IPS DF 19.7 (cell line): ENCODE data around the gene NLGN4Y.

Experiments used
- DNase-seq: peaks from one replicate; pipeline ENCODE4 v3.0.0-alpha.2; 2013; ENCODE audit warnings: low read depth, low spot score

The NLGN4Y gene

DNA sequence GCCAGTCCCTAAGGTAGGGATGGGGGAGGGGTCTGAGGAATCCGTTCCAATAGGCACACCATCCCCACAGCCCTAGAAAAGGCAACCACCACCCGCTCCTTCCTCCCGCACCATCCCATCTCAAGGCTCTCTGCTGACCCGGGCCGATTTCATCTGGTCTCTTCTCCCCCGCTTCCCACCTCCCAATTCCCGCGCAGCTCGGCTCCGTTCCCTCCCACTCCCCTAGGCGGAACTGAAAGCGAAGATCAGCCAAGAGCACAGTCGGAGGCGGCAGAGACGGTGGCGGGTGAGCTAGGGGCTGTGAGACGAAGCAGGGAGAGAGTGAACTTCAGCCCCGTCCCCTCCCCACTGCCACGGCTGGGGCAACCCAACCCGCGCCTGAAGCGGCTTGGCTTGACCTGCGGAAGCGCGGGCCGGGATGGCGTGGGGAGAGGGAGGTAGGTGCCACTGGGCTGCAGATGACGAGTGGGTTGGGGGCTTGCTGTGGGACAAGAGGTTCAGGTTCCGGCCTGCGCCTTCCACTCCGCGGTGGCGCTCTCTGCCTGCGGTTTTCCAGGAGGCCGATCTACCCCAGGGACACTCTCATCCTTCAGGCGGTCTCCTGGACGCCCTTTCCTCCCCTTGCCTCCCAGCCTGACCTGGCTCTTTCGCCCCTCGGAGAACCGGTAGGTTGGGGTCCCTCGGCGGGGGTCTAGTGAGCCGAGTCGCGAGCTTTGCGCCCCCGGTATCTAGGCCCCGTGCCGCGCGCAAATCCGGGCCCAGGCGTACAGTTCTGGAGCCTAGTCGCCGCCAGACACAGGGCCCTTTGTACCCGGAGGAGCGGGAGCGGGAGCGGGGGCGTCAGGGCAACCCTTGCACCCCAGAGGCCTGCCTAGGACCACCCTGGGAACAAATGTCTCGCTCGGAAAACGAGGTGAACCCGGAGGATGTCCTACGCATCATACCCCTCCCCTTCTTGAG lies at the start of gene NLGN4Y:
TSS of gene NLGN4Y (plus strand) at position 258 of the 960 bp plus-strand sequence. CDS start 97,591 bp downstream, outside the sequence.
- peak; percentile 25 for DNase-seq

DNA sequence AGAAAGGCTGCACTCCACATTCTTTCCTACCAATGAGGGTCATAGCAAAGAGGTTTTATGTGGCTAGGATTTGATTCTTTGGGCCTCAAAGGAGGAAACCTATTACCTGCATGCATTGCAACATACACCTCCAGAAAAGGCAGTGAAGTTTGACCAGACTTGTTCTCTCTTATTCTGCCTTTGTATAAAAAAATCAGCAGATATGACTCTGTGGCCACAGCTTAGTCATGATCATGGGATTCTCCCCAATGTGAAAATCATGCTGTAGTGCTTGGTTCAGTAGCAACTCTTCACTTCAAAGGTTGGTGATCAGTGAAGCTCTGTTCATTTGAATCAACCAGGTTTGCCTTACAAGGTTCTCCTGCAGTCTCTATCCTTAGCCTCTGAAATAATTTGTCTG lies 38.4 kb upstream of the NLGN4Y start:
- no peak for DNase-seq

DNA sequence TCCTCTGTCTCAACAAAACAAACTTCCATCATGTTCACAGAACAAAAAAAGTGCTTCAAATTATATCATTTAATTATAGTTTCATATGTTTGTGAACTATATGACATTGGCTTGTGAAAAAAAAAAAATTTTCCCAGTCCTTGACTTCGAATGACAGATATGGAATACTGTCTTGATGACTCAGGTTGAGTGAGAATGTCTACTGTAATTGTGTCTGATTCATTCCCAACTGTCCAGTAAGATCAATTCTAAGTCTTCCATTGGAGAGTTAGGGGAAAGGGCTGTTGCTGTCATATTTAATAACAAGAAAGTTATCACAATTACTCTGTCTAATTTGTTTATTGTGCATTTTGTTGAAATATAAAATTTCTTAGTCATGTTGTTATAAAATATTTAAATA lies 34.1 kb upstream of the NLGN4Y start:
- DNase-seq, result no peak

DNA sequence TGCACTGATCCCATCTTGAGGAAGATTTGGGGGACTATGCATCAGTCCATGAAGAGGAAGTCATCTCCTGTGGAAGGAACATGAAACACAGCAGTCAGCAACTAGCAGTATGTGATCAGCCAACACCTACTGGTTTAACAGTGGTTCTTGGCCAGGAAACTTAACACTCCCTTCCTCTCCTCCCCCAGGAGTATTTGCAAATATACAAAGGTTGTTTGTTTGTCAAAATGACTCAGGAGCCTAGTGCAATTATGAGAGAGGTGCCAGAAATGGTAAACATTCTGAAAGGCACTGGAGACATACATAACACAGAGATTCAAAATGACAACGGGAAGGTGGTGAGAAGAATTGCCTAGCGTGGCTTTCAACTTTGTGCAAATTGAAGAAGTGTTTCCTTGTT lies 26.3 kb upstream of the NLGN4Y start:
- DNase-seq, result no peak

DNA sequence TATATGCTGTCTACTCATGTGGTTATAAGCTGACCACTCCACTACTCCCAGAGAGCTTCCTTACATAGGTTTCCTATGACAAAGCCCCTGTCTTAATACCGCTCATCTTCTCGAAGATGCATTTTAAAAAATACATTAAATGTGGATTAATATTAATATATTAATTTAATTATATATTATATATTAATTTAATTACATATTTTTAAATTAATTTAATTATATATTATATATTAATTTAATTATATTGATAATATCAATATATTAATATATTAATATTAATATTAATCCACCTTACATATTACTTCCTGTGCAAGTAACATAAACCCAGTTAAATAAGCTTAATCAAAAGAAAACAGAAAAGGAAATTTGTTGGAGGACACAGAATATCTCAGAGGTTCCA lies 19.7 kb upstream of the NLGN4Y start:
- no peak for DNase-seq

DNA sequence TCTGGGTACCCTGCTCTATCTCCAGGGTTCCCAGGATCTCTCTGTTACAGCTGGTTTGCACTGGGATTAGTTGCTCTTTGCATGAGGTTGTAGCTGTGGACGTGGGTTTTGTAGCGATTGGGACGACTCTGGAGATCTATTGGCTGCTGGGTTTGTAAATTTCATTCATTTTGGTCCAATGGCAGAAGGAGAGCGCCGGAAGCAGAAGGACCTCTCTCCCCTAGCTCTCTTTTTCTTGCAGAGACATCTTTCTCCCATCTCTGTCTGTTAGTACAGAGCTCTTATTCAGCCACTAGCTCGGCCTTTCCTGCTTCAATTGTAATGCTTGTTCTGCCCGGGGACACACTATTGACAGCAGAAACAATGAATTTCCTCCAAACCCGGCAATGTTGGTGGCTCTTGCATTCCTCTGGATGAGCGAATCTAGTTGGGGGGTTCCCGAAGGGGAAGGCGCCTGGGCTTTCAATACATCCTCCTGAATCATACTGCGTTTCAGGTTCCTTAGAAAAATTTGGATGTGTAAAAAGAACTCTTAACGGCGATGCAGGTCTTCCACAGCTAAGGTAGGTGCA lies 1.9 kb upstream of the NLGN4Y start:
- peak; percentile 57 for DNase-seq

DNA sequence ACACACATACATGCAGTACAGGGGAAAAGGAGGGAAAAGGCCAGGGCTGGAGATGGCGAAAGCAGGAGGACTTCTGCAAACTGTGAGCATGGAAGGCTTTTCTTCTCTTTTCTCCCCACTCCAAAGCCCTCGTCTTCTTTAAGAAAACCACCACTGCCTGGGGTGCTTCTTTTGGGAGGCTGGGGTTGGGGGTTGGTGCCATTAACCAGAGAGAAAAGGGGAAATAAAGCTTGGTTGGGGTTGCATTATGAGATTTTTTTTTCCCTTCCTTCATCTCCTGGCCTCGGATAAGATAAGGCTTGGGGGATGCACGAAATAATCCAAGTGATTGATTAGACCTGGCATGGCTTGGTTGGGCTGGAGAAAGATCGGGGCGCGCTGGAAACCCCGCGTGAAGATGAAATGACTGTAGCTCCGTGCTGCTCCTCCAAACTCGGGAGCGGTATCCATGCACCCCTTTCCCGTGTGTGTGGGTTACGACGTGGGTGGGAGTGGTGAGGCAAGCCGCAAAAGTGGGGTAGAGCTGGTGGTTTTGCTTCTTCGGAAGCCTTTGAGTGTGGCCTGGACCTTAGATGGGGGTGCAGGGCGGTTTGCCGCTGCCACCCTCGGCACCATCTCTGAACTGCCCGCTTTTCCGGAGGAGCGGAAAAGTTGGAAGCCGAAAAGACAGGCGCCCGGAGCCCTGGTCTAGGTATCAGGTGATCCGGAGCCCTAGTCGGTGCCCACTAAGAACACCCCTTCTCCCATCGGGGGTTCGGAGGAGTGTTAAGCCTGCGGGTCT lies 648 bp upstream of the NLGN4Y start:
- DNase-seq, result no peak

DNA sequence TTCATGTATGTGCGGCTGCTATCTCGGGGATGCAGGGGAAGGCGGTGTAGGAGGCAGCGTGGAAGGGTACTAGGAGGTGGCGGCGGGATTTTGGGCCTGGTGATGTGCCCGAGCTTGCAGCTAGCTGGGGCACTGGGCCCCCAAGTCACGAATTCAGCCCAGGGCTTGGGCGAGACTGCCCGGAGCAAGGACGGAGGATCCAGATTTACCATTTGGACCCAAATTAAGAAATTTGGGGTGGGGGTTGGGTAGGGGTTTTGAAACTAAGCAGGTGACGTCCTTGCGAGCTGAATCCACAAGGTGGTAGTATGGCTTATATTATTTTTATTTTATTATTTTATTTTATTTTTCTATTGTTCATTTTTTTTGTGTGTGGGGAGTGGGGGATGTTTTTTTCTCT lies 986 bp downstream of the NLGN4Y start:
- no peak for DNase-seq

DNA sequence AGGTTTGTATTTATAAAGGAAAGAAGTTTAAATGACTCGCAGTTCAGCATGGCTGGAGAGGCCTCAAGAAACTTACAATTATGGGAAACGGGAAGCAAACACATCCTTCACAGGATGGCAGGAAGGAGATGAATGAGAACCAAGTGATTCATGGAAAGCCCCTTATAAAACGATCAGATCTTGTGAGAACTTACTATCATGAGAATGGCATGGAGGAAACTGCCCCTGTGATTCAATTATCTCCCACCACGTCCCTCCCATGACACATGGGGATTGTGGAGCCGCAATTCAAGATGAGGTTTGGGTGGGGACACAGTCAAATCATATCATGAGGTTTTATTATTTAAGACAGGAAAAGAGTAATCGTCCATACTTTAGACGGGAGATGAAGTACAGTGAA lies 4.0 kb downstream of the NLGN4Y start:
- no peak for DNase-seq

DNA sequence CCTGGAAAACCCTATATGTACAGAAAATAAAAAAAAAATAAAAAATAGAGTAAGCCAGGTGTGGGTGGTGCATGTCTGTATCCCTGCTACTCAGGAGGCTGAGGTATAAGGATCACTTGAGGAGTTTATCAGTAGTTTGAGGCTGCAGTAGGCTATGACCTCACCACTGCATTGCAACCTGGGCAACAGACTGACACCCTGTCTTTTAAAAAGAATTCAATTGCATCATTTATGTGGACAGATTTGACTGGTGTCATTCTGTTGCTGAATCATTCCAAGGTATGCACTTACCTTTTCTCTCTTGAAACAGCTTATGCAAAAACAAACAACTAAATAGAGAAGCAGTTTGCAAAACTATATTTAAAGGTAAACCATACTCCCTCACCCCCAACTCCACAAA lies 12.4 kb downstream of the NLGN4Y start:
- DNase-seq, result no peak

DNA sequence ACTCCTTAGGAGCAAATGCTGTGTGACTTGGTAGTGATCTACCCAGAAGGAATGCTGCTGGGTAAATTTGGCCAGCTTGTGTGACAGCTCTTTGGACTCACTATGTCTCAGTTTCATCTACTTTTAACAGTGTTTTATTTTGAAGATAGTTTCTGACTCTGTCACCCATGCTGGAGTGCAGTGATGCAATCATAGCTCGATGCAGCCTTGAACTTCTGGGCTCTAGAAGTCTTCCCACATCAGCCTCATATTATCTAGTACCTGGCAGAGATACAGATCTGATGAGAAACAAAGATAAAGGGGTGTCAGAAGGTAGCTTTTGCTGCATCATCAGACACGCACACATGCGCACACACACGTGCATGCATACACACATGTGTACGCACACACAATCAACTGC lies 19.2 kb downstream of the NLGN4Y start:
- DNase-seq, result no peak

DNA sequence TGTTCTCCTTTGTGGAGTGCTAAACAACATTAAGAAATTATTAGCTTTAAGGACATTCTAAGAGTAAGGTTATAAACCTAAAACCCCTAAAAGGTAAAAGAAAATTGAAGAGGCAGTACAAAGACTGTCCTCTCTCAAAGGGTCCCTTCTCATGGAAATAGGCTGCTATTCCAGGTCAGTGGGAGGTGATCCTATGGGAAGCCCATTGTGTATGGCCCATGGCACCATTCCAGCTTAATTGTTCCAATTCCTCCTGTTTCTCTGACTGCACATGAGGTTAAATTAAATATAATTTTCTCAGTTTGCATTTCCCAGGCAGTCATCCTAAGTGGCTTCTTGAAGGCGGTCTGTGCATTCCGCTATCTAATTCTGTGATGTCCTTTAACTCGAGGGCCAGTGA lies 57.0 kb downstream of the NLGN4Y start:
- no peak for DNase-seq

DNA sequence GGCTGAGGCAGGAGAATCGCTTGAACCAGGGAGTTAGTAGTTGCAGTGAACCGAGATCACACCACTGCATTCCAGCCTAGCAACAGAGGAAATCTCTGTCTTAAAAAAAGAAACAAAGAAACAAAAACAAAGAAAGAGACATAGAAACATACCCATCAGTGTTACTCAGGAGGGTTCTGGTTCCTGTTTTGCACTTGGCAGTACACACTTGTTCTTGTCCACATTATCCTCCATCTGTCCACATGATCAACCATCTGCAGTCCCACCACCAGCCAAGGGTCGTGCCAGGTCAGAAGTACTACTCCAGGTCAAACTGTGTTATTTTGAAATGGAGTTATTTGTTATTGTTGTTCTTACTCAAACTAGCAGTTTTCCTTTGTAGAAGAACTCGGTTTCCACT lies 62.4 kb downstream of the NLGN4Y start:
- DNase-seq, result no peak

DNA sequence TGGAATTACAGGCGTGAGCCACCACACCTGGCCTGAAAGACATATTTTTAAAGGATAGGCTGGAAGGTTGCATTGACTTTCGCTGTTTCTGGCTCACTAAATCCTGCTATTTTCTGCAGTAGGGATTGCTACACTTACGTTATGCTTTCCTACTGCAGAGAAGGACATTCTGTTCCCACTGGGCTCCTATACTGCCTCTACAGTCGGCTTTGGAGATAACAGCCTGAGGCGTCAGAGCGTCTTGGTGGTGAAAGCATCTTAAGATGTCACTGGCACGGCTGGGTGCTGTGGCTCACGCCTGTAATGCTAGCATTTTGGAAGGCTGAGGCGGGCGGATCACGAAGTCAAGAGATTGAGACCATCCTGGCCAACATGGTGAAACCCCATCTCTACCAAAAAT lies 77.0 kb downstream of the NLGN4Y start:
- DNase-seq, result peak; percentile 12

DNA sequence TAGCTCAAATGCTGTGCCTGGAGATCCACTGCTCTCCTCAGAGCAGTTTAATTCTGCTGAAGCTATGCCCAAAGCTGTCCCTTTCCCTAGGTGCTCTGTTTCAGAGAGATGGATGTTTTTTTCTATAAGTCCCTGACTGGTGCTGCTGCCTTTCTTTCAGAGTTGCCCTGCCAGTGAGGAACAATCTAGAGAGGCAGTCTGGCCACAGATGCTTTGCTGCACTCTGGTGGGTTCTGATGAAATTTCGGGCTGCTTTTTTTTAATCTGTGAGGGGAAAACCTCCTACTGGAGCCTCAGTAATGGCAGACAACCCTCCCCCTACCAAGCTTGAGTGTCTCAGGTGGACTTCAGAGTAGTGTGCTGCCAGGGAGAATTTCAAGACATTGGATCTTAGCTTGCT lies 93.3 kb downstream of the NLGN4Y start:
- DNase-seq, result no peak

DNA sequence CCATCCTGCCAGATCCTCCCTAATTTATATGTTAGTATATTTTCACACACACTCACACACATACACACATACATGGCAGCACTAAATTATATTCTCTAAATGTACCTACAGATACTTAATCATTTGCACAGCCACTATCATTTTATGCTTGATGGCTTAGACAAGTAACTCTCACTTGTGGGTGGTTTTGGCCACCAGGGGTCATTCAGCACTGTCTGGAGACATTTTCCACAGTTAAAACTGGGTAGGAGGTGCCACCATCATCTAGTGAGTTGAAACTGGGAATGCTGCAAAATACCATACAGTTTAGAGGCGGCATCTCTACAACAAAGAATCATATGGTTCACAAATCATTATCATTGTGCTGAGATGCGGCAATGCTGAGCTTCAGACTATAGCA lies 94.2 kb downstream of the NLGN4Y start:
- no peak for DNase-seq

DNA sequence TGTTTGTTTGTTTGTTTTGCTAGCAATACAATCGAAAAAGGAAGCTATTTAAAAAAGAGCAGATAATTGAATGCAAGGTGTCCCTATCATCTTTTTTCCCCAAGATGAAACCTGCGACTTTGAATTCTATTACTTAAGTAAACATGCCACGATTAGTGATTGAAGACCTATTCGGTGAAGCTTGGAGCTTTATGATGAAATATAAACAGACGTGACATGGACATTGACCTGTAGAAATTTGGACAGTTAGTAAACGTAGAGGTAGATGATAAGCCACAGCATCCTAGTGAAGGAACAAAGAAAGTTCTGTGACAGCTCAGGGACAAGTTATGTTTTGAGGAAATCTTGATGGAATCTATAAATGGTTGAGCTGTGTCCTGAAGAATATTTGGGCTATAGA lies 103.9 kb downstream of the NLGN4Y start:
- DNase-seq, result no peak

DNA sequence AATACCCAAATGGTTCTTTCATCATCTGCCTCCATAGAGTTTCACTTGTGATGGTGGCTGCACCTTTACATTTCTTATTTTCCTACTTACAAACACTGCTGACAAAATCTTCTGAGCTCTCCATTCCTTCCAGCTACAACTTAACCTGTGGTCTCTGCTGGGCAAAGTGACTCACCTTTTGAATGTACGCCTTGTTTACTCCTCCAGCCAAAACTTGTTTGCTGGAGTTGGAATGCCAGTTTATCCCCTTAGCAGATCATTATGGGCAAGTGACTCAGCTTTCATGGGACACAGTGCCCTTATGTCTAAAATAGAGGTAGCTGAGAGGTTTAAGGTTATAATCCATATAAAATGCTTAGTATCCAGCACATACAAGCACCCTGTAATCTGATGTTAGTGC lies 107.3 kb downstream of the NLGN4Y start:
- no peak for DNase-seq

DNA sequence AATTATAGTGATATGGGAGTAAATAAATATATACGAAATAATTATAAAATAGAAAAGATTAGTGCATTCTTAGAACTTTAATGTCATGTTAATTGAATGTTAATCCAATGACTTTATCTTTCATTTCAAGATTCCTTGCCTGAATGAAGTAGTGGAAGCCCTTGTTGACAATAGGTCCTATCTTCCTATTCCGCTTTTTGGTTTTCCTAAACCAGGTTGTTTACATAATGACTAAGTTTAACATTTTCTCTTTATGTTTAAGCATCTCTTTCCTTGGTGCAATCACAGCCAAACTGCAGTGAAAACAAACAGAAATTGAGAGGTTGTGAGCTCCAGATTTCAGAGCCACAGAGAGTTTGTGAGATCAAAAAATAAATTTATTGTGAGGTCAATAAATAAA lies 109.4 kb downstream of the NLGN4Y start:
- no peak for DNase-seq

DNA sequence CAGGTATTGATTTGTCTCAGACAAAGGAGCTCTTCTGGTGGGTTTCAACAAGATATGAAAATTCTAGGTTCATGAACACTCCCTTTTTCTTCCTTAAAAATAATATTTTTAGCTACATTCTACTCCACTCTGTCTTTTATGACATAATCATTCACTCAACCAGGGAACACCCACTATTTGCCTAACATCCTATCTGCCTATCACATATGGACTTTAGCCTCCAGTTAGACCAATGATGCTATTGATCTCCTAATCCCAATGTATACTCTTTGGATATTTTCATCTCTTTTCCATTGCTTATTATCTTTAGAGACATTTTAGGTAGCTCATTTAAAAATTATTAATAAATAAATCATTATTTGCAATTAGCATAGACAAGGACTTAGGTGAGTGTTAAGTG lies 110.6 kb downstream of the NLGN4Y start:
- DNase-seq, result no peak

DNA sequence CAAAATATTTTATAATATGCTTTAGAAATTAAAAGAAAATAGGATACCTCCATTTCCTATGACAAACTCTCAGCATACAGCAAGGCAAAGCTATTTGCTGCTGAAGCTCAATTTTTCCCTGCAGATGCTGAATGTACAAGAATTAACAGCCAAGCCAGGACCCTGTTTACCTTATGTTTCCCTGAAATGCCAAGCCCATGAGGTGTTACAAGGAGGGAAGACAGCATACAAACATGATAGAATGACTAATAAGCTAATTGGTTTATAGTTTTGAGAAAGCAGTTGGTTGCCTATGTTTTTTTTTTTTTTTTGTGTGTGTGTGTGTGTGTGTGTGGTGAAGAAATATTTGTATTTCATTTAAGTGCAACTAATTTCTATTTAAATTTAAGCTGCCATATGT lies 113.2 kb downstream of the NLGN4Y start:
- no peak for DNase-seq

DNA sequence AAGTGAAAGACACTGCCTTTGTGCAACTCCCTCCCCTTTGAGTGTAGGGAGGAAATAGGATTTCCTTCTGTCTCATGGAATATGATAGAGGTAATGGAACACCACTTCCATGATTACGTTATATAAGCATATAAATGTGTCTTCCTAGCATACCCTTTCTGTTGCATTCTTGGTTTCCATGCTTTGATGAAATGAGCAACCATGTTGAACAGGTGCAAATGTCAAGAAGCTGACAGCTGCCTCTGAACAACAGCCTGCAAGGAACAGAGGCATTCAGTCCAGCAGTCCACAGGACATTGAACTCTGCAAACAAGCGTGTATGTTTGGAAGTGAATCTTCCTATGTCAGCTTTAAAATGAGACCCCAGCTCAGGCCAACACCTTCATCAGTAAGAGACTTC lies 117.5 kb downstream of the NLGN4Y start:
- DNase-seq, result no peak
